Uterus (tissue), 2 donors: ENCODE measurements around the gene CFDP1.

Experiments used
- POLR2A ChIP-seq, 2 donors: fragments of 450-650 bp; IDR thresholded peaks; one replicate each; pipeline ENCODE4 v1.6.1; 2016; ENCODE audit warnings: antibody characterized with exemption in 2 of 2, mild to moderate bottlenecking in 1 of 2, moderate library complexity in 1 of 2
- TF ChIP-seq, protein P1 (sequence below), 4 experiments: fragments of 200-600 bp in 2 of 4; fragments of 450-650 bp in 2 of 4; sonication (generic) in 2 of 4; IDR thresholded peaks; one replicate each; pipeline ENCODE4 v1.5.1; 2016 to 2019; ENCODE audit warnings: antibody characterized with exemption in 4 of 4, mild to moderate bottlenecking in 2 of 4, moderate library complexity in 1 of 4

GRCh38 chr16:75244844-75245758 lies 188.2 kb downstream of the CFDP1 start:
- TF ChIP-seq, protein P1, sequence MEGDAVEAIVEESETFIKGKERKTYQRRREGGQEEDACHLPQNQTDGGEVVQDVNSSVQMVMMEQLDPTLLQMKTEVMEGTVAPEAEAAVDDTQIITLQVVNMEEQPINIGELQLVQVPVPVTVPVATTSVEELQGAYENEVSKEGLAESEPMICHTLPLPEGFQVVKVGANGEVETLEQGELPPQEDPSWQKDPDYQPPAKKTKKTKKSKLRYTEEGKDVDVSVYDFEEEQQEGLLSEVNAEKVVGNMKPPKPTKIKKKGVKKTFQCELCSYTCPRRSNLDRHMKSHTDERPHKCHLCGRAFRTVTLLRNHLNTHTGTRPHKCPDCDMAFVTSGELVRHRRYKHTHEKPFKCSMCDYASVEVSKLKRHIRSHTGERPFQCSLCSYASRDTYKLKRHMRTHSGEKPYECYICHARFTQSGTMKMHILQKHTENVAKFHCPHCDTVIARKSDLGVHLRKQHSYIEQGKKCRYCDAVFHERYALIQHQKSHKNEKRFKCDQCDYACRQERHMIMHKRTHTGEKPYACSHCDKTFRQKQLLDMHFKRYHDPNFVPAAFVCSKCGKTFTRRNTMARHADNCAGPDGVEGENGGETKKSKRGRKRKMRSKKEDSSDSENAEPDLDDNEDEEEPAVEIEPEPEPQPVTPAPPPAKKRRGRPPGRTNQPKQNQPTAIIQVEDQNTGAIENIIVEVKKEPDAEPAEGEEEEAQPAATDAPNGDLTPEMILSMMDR (IDR thresholded peaks at IDR 0.05), result no peak
- peak in 1 of 2 donors; percentile 45 for TF ChIP-seq POLR2A (IDR thresholded peaks at IDR 0.05)
